HG03354 (cell line): ENCODE data around the gene LSM4.
"Not testable (repeated sequence)": the region's sequence is repeated elsewhere in the genome, so short reads cannot be mapped to it uniquely, and the experiment has no call there.

ENCODE experiments used
- ATAC-seq: cut with Tn5 transposase; IDR thresholded peaks from one replicate; pipeline ENCODE4 v1.9.1; 2021; ENCODE audit warnings: mild to moderate bottlenecking; ENCODE audit not compliant: unreplicated experiment, poor library complexity, severe bottlenecking

Gene LSM4

GRCh38 chr19:18322759-18323460, at the start of gene LSM4:
Gene LSM4 (minus strand): TSS chr19:18323076. CDS start chr19:18323020, 56 bp downstream.
- ATAC-seq = peak; percentile 91

- ATAC-seq = no peak
Measured at GRCh38 chr19:18368504-18369222, 45.8 kb upstream of the LSM4 start.

- ATAC-seq = no peak
Measured at GRCh38 chr19:18366021-18366435, 43.2 kb upstream of the LSM4 start.

GRCh38 chr19:18364826-18365528, 42.1 kb upstream of the LSM4 start:
- no peak for ATAC-seq

- not testable (repeated sequence) for ATAC-seq
Measured at GRCh38 chr19:18364277-18364825, 41.5 kb upstream of the LSM4 start.

GRCh38 chr19:18363787-18364186, 40.9 kb upstream of the LSM4 start:
- ATAC-seq = no peak

- ATAC-seq = no peak
Measured at GRCh38 chr19:18362934-18363542, 40.2 kb upstream of the LSM4 start.

GRCh38 chr19:18361646-18362045, 38.8 kb upstream of the LSM4 start:
- ATAC-seq = no peak

- no peak for ATAC-seq
Measured at GRCh38 chr19:18357041-18357440, 34.2 kb upstream of the LSM4 start.

GRCh38 chr19:18354743-18355142, 31.9 kb upstream of the LSM4 start:
- not testable (repeated sequence) for ATAC-seq

GRCh38 chr19:18353378-18354005, 30.6 kb upstream of the LSM4 start:
- ATAC-seq = no peak

- no peak for ATAC-seq
Measured at GRCh38 chr19:18351544-18351943, 28.7 kb upstream of the LSM4 start.

GRCh38 chr19:18350490-18350889, 27.6 kb upstream of the LSM4 start:
- ATAC-seq = no peak

- no peak for ATAC-seq
Measured at GRCh38 chr19:18349524-18350128, 26.8 kb upstream of the LSM4 start.

- ATAC-seq = not testable (repeated sequence)
Measured at GRCh38 chr19:18348818-18349339, 26.0 kb upstream of the LSM4 start.

- no peak for ATAC-seq
Measured at GRCh38 chr19:18348171-18348570, 25.3 kb upstream of the LSM4 start.

GRCh38 chr19:18346091-18346490, 23.2 kb upstream of the LSM4 start:
- no peak for ATAC-seq

- ATAC-seq = no peak
Measured at GRCh38 chr19:18345296-18345695, 22.4 kb upstream of the LSM4 start.

GRCh38 chr19:18344582-18344950, 21.7 kb upstream of the LSM4 start:
- ATAC-seq = no peak
